Measurements from ENCODE around the gene B3GNT9.

Gene B3GNT9

DNA sequence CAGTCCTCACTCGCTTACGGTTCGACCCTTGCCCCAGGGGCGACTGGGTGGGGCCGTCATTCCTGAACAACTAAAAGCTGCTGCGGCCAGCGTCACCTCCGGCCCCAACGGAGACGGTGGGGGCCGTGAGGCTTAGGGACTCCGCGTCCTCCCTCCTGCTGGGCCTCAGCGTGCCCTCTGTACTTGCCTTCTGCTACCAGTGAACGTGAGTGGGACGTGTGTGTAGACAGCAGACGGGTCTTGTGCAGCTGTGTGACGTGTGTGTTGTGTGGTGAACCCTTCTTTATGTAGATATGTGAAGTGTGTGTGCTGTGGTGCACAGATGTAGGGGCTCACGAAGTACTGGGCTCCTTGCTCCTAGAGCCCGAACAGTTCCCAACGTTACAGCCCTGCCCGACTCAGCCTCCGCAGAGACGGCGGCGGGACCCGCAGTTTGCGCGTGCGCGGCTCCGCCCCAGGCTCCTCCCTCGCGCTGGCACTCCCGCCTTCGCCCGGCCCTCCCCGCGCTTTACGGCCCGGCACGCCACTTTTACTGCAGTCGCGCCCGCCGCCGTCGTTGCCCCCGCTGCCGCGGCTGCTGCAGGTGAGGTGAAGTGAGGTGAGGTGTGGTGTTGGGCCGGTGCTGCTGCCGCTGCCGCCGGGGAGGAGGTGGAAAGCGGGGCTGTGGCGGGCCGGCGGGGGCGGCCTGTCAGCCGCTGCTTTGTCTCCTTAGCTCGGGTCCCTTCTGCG is 41.2 kb downstream of the B3GNT9 start, which contains the start of gene PHAF1:
TSS of gene PHAF1 (plus strand) at position 535 of the 729 bp plus-strand sequence. CDS start 235 bp downstream, outside the sequence.
- peak; percentile 68 for DNase-seq

DNA sequence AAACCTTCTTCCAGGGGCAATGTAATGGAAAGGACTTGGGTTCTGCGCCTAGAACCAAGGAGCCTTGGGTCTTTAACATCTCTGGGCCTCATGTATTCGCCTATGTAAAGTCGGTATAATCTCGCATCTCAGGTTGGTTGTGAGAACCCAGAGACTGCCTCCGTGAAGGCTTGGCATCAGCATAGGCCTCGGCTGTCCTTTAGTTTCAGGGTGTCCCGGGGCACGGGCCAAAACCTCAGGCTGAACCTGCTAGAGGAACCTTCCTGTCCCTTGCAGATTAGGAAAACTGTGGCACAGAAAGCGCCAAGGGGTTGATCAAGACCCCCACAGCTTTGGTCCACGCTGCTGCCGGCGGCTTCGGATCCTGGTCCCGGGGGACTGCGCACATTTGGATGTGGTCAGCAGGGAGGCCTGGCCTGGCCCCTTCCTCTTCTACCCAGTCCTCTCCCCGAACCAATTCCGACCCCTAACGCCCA is 41.8 kb downstream of the B3GNT9 start:
- no peak for DNase-seq

DNA sequence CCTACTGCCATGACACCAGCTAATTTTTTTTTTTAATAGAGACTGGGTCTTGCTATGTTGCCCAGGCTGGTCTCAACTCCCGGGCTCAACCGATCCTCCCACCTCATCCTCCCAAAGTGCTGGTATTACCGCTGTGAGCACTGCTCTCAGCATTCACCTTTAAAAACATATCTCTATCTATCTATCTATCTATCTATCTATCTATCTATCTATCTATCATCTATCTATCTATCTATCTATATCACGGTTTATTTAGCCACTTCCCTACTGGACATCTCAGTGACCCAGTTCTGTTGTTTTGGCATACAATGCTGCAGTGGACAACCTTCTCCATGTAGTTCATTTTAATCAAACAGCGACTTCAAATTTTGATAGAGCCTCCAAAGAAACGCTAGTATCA is 42.3 kb downstream of the B3GNT9 start:
- DNase-seq: no peak

DNA sequence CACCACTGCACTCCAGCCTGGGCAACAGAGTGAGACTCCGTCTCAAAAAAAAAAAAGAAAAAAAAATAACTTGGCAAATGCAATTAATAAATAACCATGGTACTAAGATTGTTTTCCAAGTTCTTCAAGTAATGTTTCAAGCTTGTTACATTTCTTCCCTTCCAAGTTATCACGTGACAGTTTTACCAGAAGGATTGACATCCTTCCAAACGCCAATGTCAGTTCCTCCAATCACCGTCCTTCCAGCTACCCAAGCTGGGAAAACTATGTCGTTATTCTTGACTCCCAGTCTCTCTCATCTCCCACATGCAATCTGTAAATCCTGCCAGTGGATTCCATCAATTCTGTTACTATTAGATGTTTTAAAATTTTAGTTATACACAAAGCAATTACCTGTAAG is 44.9 kb downstream of the B3GNT9 start:
- DNase-seq: no peak

DNA sequence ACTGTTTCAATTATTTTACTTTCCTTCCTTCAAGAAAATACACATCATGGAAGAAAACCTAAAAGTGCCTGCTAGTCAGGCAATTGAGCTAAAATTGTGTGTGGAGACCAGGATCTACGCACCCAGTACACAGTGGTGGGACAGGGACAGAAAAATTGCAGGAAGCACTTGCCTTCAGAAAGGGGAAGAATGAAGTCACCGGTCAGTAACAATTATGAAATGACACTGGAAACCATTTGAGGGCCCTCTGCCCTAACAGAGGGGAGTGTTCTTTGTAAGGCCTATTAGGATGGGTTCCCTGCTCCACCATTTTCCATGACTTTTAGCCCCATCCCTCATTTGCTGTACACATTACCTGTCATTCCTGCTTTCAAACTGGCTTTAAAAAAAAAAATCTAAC is 45.6 kb downstream of the B3GNT9 start:
- no peak for DNase-seq

DNA sequence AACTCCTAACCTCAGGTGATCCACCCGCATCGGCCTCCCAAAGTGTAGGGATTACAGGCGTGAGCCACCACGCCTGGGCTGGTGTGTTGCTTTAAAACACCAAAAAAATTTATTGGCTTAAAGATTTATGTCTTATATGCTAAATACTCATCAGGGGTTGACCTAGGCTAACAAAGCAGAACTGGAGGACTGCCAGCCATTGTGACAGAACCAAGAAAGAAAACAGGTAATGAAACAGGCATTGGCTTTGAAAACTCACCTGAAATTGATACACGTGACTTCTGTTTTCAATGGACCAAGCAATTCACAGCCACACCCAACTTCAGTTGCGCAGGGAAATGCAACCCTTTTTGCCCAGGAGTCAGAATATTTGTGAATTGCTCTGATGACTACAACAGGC is 46.0 kb downstream of the B3GNT9 start:
- no peak for DNase-seq

DNA sequence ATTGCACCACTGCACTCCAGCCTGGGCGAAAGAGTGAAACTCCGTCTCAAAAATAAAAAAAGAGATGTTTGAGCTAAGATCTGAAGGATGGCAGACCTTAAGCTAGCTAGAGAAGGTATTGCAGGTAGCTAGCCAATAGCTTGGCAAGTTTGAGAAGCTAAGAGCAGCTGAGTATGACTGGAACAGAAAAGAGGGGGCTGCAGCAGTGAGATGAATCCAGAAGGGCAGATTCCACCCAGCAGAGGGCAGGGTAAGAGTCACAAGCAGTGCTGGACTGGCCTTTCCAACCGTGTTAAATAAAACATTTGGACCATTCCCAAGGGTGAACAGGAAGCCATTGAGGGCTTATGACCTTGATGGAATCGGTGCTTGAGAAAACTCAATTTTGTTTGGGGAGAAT is 46.7 kb downstream of the B3GNT9 start:
- no peak for DNase-seq

DNA sequence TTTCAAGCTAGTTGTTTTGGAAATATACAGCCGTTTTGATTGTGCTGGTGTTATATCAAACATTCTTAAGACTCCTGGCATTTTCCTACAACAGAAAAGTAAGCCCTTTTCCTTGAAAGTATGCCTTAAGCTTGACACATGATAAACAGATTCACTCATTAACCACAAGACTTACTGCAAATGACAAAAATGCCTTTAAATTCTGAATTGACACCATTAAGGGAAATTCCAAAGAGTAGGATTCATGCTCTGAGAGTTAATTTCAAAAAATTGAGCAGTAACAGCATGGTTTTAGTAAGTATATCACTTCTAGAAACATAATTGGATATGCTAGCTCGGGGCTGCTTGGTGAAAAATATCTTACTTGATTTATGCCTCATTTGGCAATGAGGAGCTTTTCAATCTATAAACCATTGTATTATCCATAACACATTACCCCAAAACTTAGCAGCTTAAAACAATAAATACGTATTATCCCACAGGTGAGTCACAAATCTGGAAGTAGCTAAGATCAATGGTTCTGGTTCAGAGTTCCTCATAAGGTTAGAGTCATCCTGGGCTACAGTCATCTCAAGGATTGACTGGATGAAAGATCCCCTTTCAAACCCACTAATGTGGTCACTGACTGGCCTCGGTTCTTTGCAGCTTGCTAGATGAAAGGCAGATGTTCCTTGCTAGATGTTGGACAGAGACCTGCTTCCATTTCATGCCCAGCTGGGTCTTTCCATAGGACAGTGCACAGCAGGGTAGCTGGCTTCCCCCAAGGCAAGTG is 49.3 kb downstream of the B3GNT9 start:
- no peak for DNase-seq

DNA sequence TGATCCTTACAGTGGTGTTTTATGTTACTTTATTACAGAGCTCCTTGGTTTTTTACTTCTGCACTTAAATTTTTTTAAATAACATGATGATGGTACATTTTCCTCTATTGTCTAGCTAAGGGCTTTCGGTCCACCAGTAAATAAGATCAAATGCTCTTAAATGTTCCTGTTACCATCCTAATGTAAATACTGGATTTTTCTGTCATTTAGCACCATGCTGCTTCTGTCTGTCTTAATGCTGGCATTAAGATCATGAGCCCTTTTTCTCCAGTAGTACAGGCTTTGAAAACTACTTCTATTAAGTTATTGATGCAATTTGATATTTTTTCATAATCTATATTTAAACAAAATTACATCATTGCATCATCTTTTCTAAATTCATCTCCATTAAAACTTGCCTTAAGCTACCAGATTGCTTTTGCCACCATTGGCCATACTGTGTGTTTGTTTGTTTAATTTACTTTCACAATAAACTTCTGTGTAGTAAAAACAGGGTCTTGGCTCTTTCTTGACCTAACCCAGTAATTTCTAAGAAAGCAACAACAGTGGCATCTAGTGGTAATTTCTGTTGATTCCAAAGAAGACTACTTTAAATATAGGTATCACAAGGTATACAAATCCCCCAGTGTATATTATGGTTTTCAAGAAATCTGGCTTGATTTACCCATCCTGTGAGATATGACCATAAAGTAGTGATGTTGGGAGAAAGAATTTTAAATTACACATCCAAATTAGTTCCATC is 50.1 kb downstream of the B3GNT9 start:
- DNase-seq: peak; percentile 3

DNA sequence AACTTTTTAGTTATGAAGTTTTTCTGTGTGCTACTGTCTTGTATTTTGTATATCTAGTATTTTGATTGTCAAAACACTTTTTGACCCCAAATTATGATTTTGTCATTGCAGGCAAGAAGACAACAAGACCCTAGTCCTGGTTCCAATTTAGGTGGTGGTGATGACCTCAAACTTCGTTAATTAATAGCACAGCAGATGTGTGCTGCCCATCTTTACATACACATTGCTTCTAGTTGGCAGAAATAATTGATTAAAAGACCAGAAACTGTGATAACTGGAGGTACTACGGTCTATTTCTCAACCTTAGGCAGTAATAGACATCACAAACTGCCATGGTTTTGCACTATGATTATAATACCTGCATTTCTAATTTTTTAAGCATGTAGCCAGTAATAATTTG is 52.2 kb downstream of the B3GNT9 start:
- DNase-seq: no peak
